Measurements from ENCODE around the gene GABARAP.

Gene GABARAP

DNA sequence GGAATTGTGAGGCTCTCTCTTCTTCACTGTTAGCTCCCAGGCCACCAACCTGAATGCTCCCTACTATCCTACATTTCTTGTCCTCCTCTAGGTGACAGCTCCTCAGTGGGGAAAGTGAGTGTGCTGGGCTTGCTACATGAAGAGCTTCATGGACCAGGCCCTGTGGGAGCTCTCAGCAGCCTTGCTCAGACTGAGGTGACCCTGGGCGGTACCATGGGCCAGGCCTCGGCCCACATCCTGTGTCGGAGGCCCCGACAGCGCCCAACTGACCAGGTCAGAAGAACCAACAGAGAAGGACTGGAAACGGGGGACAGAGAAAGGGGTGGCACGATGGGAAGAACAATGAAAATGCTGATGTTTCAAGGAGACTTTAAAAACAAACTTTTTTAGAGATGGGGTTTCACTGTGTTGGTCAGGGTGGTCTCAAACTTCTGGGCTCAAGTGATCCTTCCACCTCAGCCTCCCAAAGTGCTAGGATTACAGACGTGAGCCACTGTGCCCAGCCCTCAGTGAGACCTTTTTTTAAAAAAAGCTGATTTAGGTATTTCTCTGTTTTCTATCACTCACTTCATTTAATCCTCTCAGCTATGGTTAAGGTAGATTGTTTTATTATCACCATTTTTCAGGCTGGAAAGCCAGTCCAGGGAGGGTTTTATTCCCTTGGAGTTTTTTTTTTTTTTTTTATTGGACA lies 14.7 kb upstream of the GABARAP start:
- H3F3A ChIP-seq (ENCODE audit: low read depth), result no peaks in the 10 kb centered on the region
- peaks cover 13% of the 10 kb centered on the region for H3K4me1 ChIP-seq (ENCODE audit: insufficient read depth, low read length, poor library complexity, severe bottlenecking)
- no peak overlapping the region for H3K4me2 ChIP-seq (ENCODE audit: low read depth, low read length, poor library complexity, severe bottlenecking)
- H3K79me2 ChIP-seq (ENCODE audit: insufficient read depth, low read length), result peaks cover 25% of the 10 kb centered on the region
- H3K9me2 ChIP-seq (replicated peaks; ENCODE audit: low read depth, low read length), result no peaks in the 10 kb centered on the region
- no peak overlapping the region for H3K4me3 ChIP-seq (ENCODE audit: low read length, poor library complexity, severe bottlenecking)
- H2AFZ ChIP-seq (ENCODE audit: low read length), result no peak overlapping the region
- peaks cover 9% of the 10 kb centered on the region for H4K20me1 ChIP-seq (ENCODE audit: insufficient read depth, low read length, poor library complexity, severe bottlenecking)
- H3K9me3 ChIP-seq (ENCODE audit: insufficient read depth, low read depth, low read length), result no peaks in the 10 kb centered on the region
- peaks cover 29% of the 10 kb centered on the region; the same call in 1 of the 2 replicates for H3K36me3 ChIP-seq (ENCODE audit: insufficient read depth, low read length)
- H3K9ac ChIP-seq (ENCODE audit: low read depth, low read length, poor library complexity, severe bottlenecking), result no peak overlapping the region
- TF ChIP-seq, protein P1, sequence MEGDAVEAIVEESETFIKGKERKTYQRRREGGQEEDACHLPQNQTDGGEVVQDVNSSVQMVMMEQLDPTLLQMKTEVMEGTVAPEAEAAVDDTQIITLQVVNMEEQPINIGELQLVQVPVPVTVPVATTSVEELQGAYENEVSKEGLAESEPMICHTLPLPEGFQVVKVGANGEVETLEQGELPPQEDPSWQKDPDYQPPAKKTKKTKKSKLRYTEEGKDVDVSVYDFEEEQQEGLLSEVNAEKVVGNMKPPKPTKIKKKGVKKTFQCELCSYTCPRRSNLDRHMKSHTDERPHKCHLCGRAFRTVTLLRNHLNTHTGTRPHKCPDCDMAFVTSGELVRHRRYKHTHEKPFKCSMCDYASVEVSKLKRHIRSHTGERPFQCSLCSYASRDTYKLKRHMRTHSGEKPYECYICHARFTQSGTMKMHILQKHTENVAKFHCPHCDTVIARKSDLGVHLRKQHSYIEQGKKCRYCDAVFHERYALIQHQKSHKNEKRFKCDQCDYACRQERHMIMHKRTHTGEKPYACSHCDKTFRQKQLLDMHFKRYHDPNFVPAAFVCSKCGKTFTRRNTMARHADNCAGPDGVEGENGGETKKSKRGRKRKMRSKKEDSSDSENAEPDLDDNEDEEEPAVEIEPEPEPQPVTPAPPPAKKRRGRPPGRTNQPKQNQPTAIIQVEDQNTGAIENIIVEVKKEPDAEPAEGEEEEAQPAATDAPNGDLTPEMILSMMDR (conservative IDR thresholded peaks at IDR 0.05; ENCODE audit: low read length), result no peak
- TF ChIP-seq EZH2phosphoT487 (IDR thresholded peaks at IDR 0.05; ENCODE audit: borderline replicate concordance), result no peak
- H3K27me3 ChIP-seq (ENCODE audit: insufficient read depth, low read length, poor library complexity, severe bottlenecking), result no peaks in the 10 kb centered on the region

DNA sequence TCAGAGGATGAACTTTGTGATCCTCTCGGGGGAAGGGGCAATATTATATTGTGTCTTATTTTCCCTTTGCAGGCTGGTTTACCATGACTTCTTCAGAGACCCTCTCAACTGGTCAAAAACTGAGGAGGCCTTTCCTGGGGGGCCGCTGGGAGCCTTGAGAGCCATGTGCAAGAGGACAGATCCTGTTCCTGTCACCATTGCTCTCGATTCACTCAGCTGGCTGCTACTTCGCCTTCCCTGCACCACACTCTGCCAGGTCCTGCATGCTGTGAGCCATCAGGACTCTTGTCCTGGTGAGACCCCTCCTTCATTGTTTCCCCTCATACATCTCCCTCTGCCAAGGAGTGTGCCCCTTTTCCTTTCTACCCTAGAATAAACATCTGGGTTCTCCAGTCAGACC lies 12.3 kb upstream of the GABARAP start:
- Histone ChIP-seq H3K36me3 (ENCODE audit: insufficient read depth, low read length) (peaks cover 29% of the 10 kb centered on the region; the same call in 1 of the 2 replicates), H3K4me3 (ENCODE audit: low read length, poor library complexity, severe bottlenecking) (no peak overlapping the region), H2AFZ (ENCODE audit: low read length) (no peak overlapping the region), H3F3A (ENCODE audit: low read depth) (no peaks in the 10 kb centered on the region), H3K4me1 (ENCODE audit: insufficient read depth, low read length, poor library complexity, severe bottlenecking) (peaks cover 26% of the 10 kb centered on the region), H4K20me1 (ENCODE audit: insufficient read depth, low read length, poor library complexity, severe bottlenecking) (peaks cover 24% of the 10 kb centered on the region), H3K9me3 (ENCODE audit: insufficient read depth, low read depth, low read length) (no peaks in the 10 kb centered on the region), H3K79me2 (ENCODE audit: insufficient read depth, low read length) (peaks cover 44% of the 10 kb centered on the region), H3K4me2 (ENCODE audit: low read depth, low read length, poor library complexity, severe bottlenecking) (no peak overlapping the region), H3K9me2 (replicated peaks; ENCODE audit: low read depth, low read length) (no peaks in the 10 kb centered on the region), H3K9ac (ENCODE audit: low read depth, low read length, poor library complexity, severe bottlenecking) (no peak overlapping the region), H3K27me3 (ENCODE audit: insufficient read depth, low read length, poor library complexity, severe bottlenecking) (no peaks in the 10 kb centered on the region)
- TF ChIP-seq, protein P1 (conservative IDR thresholded peaks at IDR 0.05; ENCODE audit: low read length), result no peak
- TF ChIP-seq EZH2phosphoT487 (IDR thresholded peaks at IDR 0.05; ENCODE audit: borderline replicate concordance), result no peak

DNA sequence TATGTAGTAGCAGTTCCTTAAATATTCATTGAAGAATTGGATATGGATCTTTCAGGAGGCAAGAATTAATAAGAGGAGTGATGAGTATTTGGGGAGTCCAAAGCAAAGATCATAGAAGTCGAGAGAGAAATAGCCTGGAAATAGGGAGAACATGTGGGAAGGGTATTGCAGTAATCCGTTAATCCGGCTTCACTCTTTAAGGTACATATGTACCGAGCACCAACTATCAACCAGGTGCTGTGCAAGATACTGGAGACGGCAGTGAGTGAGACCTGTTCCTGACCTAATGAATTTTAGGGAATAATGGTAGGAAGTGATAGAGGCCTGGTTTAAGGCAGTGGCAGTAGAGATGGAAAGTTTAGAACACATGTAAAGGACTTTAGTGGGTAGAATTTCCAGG lies 10.8 kb upstream of the GABARAP start:
- TF ChIP-seq, protein P1 (conservative IDR thresholded peaks at IDR 0.05; ENCODE audit: low read length), result no peak
- no peak for TF ChIP-seq EZH2phosphoT487 (IDR thresholded peaks at IDR 0.05; ENCODE audit: borderline replicate concordance)
- H2AFZ ChIP-seq (ENCODE audit: low read length), result no peak overlapping the region

More for the DNA sequence above, 10.8 kb upstream of the GABARAP start:
- Histone ChIP-seq H3K4me1 (ENCODE audit: insufficient read depth, low read length, poor library complexity, severe bottlenecking) (peaks cover 37% of the 10 kb centered on the region), H3K27me3 (ENCODE audit: insufficient read depth, low read length, poor library complexity, severe bottlenecking) (no peaks in the 10 kb centered on the region), H3K4me2 (ENCODE audit: low read depth, low read length, poor library complexity, severe bottlenecking) (peak overlapping the region; percentile 87), H3K9me3 (ENCODE audit: insufficient read depth, low read depth, low read length) (no peaks in the 10 kb centered on the region), H3K79me2 (ENCODE audit: insufficient read depth, low read length) (peaks cover 58% of the 10 kb centered on the region), H4K20me1 (ENCODE audit: insufficient read depth, low read length, poor library complexity, severe bottlenecking) (peaks cover 35% of the 10 kb centered on the region), H3K9me2 (replicated peaks; ENCODE audit: low read depth, low read length) (no peaks in the 10 kb centered on the region), H3K36me3 (ENCODE audit: insufficient read depth, low read length) (peaks cover 18% of the 10 kb centered on the region; the same call in 1 of the 2 replicates), H3F3A (ENCODE audit: low read depth) (no peaks in the 10 kb centered on the region), H3K9ac (ENCODE audit: low read depth, low read length, poor library complexity, severe bottlenecking) (peak overlapping the region; percentile 87), H3K4me3 (ENCODE audit: low read length, poor library complexity, severe bottlenecking) (peak overlapping the region; percentile 84)
